ENCODE measurements around the gene CRACR2B.

GRCh38 chr11:803770-804598, 23.7 kb upstream of the CRACR2B start:
- TF ChIP-seq CTCF (IDR thresholded peaks at IDR 0.05) = no peak
- TF ChIP-seq REST (IDR thresholded peaks at IDR 0.05; ENCODE audit: insufficient read depth in 1 of 2, low read depth in 2 of 2, low read length in 1 of 2) = no peak

All from Panc1 (cell line).